GM12865 (cell line): ENCODE measurements around the gene NOX5.

Experiments
- DNase-seq: peaks from one replicate; pipeline ENCODE4 v3.0.0; 2010; ENCODE audit warnings: low read depth
- H3K4me3 ChIP-seq: 2 replicates; pipeline ENCODE4 v1.5.1; 2011; ENCODE audit warnings: mild to moderate bottlenecking, low read depth, low read length, control low read depth
- CTCF ChIP-seq: IDR thresholded peaks from 2 replicates; pipeline ENCODE4 v1.5.1; 2011; ENCODE audit warnings: low read length, control low read depth, low read depth, inconsistent platforms; ENCODE audit not compliant: insufficient read depth; ENCODE audit errors: missing control alignments

Gene NOX5

DNA sequence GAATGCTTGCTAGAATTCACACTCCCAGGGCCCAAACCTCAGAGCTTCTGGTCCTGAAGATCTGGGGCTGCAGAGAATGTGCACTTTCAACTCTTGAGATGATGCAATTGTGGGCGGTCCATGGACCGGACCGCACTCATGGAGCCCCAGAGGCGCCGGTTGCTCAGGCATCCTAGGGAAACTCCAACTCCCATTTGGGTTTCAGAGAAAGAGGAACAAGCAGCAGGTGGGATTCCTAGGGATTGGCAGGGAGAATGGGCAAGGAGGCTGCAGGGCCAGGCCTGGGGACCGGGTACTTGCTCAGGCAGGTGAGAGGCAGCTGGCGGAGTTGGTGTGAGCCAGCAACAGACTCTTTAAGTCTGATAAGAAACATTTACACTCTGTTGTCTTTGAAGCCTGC, 3.5 kb downstream of the NOX5 start:
- H3K4me3 ChIP-seq, result no peak overlapping the region
- TF ChIP-seq CTCF, result no peak
- no peak for DNase-seq

DNA sequence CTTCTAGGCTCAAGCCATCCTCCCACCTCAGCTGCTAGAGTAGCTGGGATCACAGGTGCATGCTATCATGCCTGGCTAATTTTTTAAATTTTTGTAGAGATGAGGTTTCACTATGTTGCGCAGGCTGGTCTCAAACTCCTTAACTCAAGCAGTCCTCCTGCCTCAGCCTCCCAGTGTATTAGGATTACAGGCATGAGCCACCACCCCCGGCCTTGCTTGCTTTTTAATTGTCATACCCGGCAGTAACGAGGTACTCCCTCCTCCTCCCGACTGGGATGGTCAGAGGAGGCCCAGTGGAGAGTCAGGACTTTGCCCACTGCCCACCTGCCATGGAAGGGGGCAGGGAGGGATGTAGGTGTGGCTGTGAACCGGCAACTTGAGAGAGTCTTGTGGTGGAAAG, 4.5 kb downstream of the NOX5 start:
- no peak for TF ChIP-seq CTCF
- no peak overlapping the region for H3K4me3 ChIP-seq
- no peak for DNase-seq

GRCh38 chr15:69021895-69022294, 7.4 kb downstream of the NOX5 start:
- no peak for DNase-seq
- no peak for TF ChIP-seq CTCF

DNA sequence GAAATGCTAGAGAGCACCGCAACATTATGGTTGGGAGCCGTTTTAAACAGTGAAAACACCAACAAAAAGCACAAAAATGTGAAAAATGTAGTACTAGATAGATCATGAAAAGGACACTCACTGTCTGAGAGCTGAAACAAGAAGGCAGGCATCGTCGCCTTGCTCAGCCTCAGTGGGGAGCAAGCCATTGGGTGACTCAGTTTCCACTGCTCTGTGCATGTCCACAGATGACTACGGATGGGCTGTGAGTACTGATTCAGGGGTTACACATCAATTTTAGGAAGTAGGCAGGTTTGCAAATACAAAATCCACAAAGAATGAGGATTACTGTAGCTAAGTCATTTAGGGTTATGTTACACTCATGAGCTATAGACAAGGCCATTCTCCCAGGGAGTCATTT, 10.8 kb downstream of the NOX5 start:
- no peak overlapping the region for H3K4me3 ChIP-seq
- DNase-seq, result no peak
- no peak for TF ChIP-seq CTCF

More at GRCh38 chr15:69021895-69022294, 7.4 kb downstream of the NOX5 start:
- no peak overlapping the region for H3K4me3 ChIP-seq

- no peak overlapping the region for H3K4me3 ChIP-seq
- no peak for DNase-seq
- TF ChIP-seq CTCF, result no peak
These were observed 11.9 kb downstream of the NOX5 start for GRCh38 chr15:69026355-69026754.

DNA sequence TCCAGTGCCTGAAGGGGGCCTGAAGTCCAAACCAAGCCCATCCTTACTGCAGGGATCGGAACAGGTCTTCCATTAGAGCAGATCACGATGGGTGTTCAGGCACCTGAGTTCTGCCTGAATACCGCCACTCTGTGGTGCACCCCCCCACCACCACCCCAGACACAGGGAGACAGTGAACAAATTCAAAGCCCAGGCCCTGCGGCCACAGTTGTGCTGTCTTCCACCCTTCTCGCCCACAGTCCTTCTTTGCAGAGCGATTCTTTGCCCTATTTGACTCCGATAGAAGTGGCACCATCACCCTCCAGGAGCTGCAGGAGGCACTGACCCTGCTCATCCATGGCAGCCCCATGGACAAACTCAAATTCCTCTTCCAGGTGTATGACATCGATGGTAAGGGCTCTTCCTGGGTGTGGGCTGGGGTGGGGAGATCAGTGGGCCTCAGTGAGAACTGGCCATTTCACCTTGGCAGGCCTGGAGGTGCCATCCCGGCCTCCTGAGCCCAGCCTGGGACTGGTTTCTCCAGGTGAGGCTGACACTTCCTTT, 13.6 kb downstream of the NOX5 start:
- no peak for TF ChIP-seq CTCF
- no peak overlapping the region for H3K4me3 ChIP-seq
- no peak for DNase-seq
